Activated T-helper 17 cell treated with anti-CD3 and anti-CD28 coated beads, Interleukin-2, amount 50 U/mL, for 72 hours (primary cell): ENCODE data around the gene PARK7. TPM values are rescaled to one million over a fixed set of nuclear protein-coding genes. Genes with fewer than 3 reads are reported as not detected.
A peak's percentile ranks its signal among the peaks of the same experiment; 100 is the strongest.
"Not testable (repeated sequence)": the region's sequence is repeated elsewhere in the genome, so short reads cannot be mapped to it uniquely, and the experiment has no call there.

Experiments used
- ATAC-seq: fragments of 150-1000 bp; cut with Tn5 transposase; replicated peaks from 2 replicates; pipeline ENCODE4 v1.10.0; 2021; ENCODE audit warnings: mild to moderate bottlenecking, moderate library complexity
- H3K27ac Mint-ChIP-seq: one replicate; pipeline ENCODE4 v1.8.0; 2022; ENCODE audit warnings: mixed read lengths
- H3K27me3 Mint-ChIP-seq: one replicate; pipeline ENCODE4 v1.8.0; 2022; ENCODE audit warnings: mixed read lengths
- H3K36me3 Mint-ChIP-seq: one replicate; pipeline ENCODE4 v1.8.0; 2022; ENCODE audit warnings: low read depth, mild to moderate bottlenecking, mixed read lengths
- H3K4me1 Mint-ChIP-seq: one replicate; pipeline ENCODE4 v1.8.0; 2022; ENCODE audit warnings: mixed read lengths
- H3K4me3 Mint-ChIP-seq: one replicate; pipeline ENCODE4 v1.8.0; 2022; ENCODE audit warnings: mild to moderate bottlenecking, mixed read lengths
- H3K9me3 Mint-ChIP-seq: one replicate; pipeline ENCODE4 v1.8.0; 2022; ENCODE audit warnings: mixed read lengths
- total RNA-seq, 2 donors: library from RNA; stranded (reverse); gene quantifications; one replicate each; pipeline ENCODE4 v1.2.3, GENCODE V29; 2022

PARK7 gene
- 100 to 1,000 TPM; 262 to 416 TPM for total RNA-seq

DNA sequence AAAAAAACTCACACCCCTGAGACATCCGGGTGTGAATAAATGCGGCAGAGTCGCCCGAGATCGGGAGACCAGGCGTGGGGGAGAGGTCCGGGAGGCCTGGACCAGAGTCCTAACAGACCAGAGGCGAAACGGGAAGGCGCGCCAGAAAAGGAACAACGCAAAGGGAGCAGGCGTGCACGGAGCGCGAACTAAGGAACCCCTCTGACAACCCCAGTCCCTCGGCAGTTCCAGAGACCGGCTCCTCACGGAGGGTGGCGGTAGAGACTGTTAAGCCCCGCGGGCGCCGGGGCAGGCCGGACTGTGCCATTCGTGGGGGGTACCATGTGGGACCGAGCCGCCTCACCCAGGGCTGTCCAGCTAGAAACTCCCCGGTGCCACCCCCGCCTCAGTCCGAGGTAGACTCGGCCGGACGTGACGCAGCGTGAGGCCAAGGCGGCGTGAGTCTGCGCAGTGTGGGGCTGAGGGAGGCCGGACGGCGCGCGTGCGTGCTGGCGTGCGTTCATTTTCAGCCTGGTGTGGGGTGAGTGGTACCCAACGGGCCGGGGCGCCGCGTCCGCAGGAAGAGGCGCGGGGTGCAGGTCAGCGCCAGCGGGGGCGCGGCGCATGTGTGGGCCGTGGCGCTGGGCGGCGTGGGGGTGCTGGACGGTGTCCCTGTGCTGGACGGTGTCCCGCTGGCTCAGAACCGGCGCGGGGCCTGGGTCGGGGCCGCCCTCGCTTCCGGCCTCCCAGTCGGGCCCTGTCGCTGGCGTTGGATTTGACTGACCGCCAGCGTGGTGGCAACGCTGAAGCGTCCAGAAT lies at the start of gene PARK7:
Gene PARK7, plus strand, starts transcription at position 496 of the 798 bp plus-strand sequence. CDS start 1,075 bp downstream, outside the sequence.
- H3K36me3 Mint-ChIP-seq: peaks cover 56% of the 10 kb centered on the region
- peaks cover 23% of the 10 kb centered on the region for H3K4me1 Mint-ChIP-seq
- H3K27me3 Mint-ChIP-seq: no peaks in the 10 kb centered on the region
- peak; percentile 95 for ATAC-seq
- H3K27ac Mint-ChIP-seq: peak within 1 kb of the TSS; percentile 95
- H3K9me3 Mint-ChIP-seq: no peaks in the 10 kb centered on the region
- H3K4me3 Mint-ChIP-seq: peak within 1 kb of the TSS; percentile 96

DNA sequence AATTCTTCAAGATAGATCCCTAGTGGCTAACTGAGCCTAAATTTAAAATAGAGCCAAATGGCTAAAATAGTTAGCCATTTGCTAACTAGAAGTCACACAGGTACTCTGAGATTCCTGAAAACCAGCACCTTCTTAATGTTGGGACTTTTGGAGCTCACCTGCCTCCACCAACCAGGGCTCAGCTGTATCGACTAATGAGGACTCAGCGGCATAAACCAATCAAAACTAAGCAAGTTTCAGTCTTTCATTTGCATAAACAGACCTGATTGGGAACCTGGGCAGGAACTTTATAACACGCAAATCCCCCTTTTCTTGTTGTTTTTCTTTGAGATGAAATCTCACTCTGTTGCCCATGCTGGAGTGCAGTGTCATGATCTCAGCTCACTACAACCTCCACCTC lies 49.4 kb upstream of the PARK7 start:
- H3K4me3 Mint-ChIP-seq: peak overlapping the region; percentile 42
- peaks cover under 1% of the 10 kb centered on the region for H3K36me3 Mint-ChIP-seq
- ATAC-seq: no peak
- H3K27me3 Mint-ChIP-seq: no peaks in the 10 kb centered on the region
- peaks cover 8% of the 10 kb centered on the region for H3K4me1 Mint-ChIP-seq
- no peaks in the 10 kb centered on the region for H3K9me3 Mint-ChIP-seq
- peak overlapping the region; percentile 69 for H3K27ac Mint-ChIP-seq

DNA sequence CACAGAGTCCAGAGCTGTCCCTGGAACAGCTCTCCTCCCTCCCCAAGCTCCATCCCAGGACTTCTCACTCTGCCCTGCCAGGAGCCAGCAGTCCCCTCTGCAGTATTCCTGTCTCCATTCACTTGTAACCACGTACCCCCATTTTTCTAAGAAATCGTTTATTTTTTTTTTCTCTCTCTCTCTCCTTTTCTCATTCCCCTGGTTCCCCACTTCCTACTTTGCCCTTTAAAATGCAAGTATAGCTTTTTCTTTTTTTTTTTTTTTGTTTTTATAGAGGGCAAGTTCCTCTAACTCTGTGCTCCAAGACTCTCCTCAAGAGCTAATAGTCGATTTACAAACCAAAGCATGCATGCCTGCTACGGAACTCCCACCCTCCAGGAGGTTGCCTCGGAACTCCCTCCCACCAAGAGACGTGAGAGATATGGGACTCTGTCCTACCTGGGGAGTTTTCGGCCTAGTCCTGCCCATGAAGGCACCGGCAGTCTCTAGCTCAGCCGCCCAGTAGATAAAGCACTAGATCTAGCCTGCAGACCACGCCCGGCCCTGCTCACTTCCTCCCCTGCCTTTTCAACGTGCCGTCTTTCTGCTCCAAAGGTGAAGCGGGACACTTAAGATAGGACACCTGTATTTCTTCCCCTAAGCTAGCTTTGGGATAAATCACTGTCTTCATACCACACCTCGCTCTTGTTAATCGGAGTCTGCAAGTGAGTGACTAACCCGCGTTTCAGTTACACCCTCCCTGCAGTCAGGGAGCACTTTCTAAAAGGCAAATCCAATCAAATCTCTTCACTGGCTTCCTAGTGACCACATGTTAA lies 48.6 kb upstream of the PARK7 start:
- Mint-ChIP-seq H3K4me3 (peak overlapping the region; percentile 42), H3K36me3 (peaks cover 5% of the 10 kb centered on the region), H3K27ac (peak overlapping the region; percentile 69), H3K9me3 (no peaks in the 10 kb centered on the region), H3K4me1 (peaks cover 8% of the 10 kb centered on the region), H3K27me3 (no peaks in the 10 kb centered on the region)
- ATAC-seq: peak; percentile 29

DNA sequence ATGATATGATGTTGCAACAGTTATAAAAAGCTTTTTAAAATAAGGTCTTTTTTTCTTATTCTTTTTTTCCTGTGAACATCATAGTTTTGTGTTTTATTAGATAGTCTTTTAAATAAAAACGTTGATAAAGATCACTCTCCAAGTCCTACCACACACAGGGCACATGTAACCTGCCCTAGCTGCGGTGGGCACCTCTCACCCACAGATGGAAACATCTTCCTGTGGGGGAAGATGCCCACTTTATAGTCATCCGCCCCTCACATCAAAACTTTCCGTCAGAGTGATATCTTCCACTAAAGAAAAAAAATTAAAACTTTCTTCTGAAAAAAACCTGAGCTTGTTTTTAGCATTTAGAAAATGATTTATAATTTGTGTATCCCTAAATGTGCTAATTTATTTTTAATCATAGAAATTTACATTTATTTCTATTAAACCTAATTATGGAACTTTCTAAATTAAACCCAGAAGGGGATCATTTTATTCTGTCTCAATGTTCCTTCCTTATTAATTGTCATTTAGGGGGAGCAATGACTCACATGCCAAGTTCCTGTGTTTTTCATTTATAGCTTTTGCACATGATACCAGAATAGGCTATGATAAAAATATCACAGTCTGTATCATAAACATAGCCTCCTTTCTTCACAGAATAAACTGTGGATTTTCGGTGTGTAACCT lies 45.5 kb upstream of the PARK7 start:
- H3K4me1 Mint-ChIP-seq: peaks cover 15% of the 10 kb centered on the region
- ATAC-seq: peak; percentile 37

DNA sequence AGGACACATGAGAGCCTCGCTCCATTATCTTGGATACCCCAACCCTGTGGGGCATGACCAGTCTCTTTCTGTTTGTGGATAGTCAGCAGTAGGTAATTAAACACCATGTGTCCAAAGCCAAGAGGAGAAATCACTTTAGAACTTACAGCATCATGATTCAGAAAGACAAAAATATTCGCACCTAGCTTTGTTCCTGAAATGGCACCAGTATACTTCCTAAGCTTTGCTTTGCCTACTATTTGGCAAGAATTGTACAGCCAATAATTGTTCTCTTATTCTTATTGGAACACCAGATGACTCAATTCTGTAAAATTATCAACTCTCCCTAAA lies 45.0 kb upstream of the PARK7 start:
- H3K4me3 Mint-ChIP-seq: peak overlapping the region; percentile 33

More for the DNA sequence above, 45.5 kb upstream of the PARK7 start:
- H3K9me3 Mint-ChIP-seq: no peaks in the 10 kb centered on the region
- peaks cover 20% of the 10 kb centered on the region for H3K36me3 Mint-ChIP-seq
- no peaks in the 10 kb centered on the region for H3K27me3 Mint-ChIP-seq
- peak overlapping the region; percentile 67 for H3K27ac Mint-ChIP-seq
- peak overlapping the region; percentile 33 for H3K4me3 Mint-ChIP-seq

DNA sequence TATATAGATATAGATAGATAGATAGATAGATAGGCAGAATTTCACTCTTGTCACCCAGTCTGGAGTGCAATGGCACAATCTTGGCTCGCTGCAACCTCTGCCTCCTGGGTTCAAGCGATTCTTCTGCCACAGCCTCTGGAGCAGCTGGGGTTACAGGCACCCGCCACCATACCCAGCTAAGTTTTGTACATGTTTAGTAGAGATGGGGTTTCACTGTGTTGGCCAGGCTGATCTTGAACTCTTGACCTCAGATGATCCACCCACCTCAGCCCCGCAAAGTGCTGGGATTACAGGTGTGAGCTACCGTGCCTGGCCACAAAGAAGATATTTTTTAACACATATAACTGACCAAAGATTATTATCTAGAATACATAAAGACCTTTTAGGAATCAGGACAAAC lies 43.5 kb upstream of the PARK7 start:
- peaks cover 18% of the 10 kb centered on the region for H3K4me1 Mint-ChIP-seq
- not testable (repeated sequence) for ATAC-seq, H3K4me3 Mint-ChIP-seq, H3K27me3 Mint-ChIP-seq, H3K27ac Mint-ChIP-seq, H3K9me3 Mint-ChIP-seq
- peaks cover 30% of the 10 kb centered on the region for H3K36me3 Mint-ChIP-seq

More for the DNA sequence above, 45.0 kb upstream of the PARK7 start:
- Mint-ChIP-seq H3K27me3 (no peaks in the 10 kb centered on the region), H3K36me3 (peaks cover 21% of the 10 kb centered on the region), H3K27ac (peak overlapping the region; percentile 67), H3K9me3 (no peaks in the 10 kb centered on the region), H3K4me1 (peaks cover 15% of the 10 kb centered on the region)
- ATAC-seq: no peak

DNA sequence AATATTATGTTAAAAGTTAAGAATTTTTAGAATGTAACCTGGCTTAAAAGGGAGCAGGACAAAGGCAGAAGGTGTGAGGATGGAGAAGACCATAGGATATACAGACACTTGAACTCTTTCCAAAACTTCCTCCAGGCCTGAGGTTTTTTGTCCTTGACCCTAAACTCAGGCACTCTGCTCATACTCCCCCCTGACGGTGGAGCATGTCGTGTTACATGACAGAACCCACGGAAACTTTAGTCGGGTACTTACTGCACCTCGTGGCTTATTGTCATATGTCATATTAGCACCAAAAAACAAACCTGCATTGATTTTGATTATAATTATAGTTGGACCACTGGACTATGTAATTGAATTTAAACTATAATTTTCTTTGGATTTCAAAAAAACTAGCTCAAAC lies 41.6 kb upstream of the PARK7 start:
- peaks cover 14% of the 10 kb centered on the region for H3K4me1 Mint-ChIP-seq
- no peak for ATAC-seq
- peak overlapping the region; percentile 61 for H3K4me3 Mint-ChIP-seq
- H3K27ac Mint-ChIP-seq: peak overlapping the region; percentile 65
- H3K27me3 Mint-ChIP-seq: no peaks in the 10 kb centered on the region
- peaks cover 30% of the 10 kb centered on the region for H3K36me3 Mint-ChIP-seq
- no peaks in the 10 kb centered on the region for H3K9me3 Mint-ChIP-seq

DNA sequence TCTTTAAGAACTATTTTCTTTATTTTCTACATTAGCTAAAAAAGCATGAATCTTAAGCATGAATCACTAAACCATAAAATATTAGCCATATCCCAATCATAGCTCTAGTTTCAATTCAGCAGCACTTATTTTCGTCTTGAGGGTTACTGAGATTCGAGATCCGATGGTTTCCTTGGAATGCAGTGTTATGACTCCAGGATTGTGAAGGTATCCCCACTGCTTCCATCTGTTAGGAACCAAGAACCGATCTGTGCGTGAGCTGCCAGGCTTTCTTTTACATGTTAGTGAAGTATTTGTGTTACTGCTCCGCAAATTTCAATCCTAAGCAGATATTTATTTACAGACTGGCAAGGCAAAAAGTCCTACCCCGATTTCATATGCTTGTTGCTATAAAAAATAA lies 39.7 kb upstream of the PARK7 start:
- Mint-ChIP-seq H3K9me3 (no peaks in the 10 kb centered on the region), H3K36me3 (peaks cover 42% of the 10 kb centered on the region), H3K4me1 (peaks cover 14% of the 10 kb centered on the region), H3K4me3 (peak overlapping the region; percentile 24), H3K27ac (peak overlapping the region; percentile 48), H3K27me3 (no peaks in the 10 kb centered on the region)
- ATAC-seq: no peak

DNA sequence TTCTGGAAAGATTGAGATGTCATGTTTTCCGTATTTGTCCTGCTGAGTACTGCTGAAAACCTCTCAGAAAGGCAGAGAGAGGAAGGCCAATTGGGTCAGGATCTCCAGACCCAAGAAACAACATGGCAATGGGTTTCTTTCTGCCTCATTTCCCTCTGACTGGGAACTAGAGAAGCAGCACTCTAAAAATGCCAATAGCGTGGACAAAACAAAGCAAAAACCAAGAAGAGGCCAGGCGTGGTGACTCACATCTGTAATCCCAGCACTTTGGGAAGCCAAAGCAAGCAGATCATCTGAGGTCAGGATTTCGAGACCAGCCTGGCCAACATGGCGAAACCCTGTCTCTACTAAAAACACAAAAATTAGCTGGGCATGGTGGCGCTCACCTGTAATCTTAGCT lies 39.2 kb upstream of the PARK7 start:
- peaks cover 14% of the 10 kb centered on the region for H3K4me1 Mint-ChIP-seq
- H3K9me3 Mint-ChIP-seq: no peaks in the 10 kb centered on the region
- peaks cover 45% of the 10 kb centered on the region for H3K36me3 Mint-ChIP-seq
- H3K27ac Mint-ChIP-seq: peak overlapping the region; percentile 48
- H3K27me3 Mint-ChIP-seq: no peaks in the 10 kb centered on the region
- peak overlapping the region; percentile 24 for H3K4me3 Mint-ChIP-seq
- ATAC-seq: no peak

DNA sequence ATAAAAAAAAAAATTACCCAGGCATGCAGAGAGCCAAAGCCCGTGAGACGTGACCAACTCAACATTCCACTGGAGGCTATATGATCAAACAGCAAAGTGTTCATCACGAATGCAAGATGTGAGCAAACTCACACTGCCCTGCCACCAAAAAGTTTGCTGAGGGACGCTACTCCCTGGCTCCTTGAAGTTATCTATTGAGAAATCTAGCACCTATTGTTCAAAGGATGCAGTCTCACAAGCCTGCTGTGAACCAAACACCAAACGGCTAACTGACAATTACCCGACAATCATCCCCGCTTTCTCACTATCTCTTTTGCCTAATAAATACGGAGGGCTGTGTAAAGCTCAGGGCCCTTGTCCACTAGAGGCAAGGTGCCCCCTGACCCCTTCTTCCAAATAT lies 34.5 kb upstream of the PARK7 start:
- not testable (repeated sequence) for ATAC-seq, H3K9me3 Mint-ChIP-seq, H3K4me3 Mint-ChIP-seq, H3K27me3 Mint-ChIP-seq, H3K27ac Mint-ChIP-seq
- peaks cover 65% of the 10 kb centered on the region for H3K36me3 Mint-ChIP-seq
- peaks cover 21% of the 10 kb centered on the region for H3K4me1 Mint-ChIP-seq

DNA sequence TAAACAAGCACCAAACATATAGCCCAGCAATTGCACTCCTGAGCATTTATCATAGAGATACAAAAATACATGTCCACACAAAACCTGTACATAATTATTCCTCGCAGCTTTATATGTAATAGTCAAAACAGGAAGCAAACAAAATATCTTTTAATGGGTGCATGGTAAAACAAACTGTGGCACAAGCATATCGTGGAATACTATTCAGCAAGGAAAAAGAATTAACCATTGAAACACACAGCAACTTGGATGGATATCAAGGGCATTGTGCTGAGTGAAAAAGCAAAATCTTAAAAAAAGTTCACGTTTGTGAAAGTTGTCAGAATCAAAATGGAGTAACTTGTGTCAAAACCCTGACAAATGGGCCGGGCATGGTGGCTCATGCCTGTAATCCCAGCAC lies 33.3 kb upstream of the PARK7 start:
- Mint-ChIP-seq H3K9me3 (no peaks in the 10 kb centered on the region), H3K27ac (no peak overlapping the region), H3K27me3 (no peaks in the 10 kb centered on the region), H3K36me3 (peaks cover 72% of the 10 kb centered on the region), H3K4me1 (peaks cover 19% of the 10 kb centered on the region), H3K4me3 (no peak overlapping the region)
- no peak for ATAC-seq

DNA sequence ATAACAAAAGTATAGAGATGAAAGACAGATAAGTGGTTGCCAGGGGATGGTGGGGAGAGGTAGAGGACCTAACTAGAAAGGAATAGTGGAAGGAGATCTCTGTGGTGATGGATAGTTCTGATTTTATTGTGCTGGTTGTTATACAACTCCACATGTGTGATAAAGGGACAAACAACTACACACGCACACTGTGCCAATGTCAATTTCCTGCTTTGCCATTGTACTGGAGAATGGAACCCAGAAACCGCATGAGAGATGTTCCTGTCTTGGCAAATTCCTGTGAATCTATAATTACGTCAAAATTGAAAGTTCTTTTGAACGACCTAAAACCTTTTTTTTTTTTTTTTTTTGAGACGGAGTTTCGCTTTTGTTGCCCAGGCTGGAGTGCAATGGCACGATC lies 31.9 kb upstream of the PARK7 start:
- ATAC-seq: peak; percentile 61
- Mint-ChIP-seq H3K4me3 (peak overlapping the region; percentile 67), H3K9me3 (no peaks in the 10 kb centered on the region), H3K4me1 (peaks cover 19% of the 10 kb centered on the region), H3K27ac (peak overlapping the region; percentile 51), H3K27me3 (no peaks in the 10 kb centered on the region), H3K36me3 (peaks cover 86% of the 10 kb centered on the region)

DNA sequence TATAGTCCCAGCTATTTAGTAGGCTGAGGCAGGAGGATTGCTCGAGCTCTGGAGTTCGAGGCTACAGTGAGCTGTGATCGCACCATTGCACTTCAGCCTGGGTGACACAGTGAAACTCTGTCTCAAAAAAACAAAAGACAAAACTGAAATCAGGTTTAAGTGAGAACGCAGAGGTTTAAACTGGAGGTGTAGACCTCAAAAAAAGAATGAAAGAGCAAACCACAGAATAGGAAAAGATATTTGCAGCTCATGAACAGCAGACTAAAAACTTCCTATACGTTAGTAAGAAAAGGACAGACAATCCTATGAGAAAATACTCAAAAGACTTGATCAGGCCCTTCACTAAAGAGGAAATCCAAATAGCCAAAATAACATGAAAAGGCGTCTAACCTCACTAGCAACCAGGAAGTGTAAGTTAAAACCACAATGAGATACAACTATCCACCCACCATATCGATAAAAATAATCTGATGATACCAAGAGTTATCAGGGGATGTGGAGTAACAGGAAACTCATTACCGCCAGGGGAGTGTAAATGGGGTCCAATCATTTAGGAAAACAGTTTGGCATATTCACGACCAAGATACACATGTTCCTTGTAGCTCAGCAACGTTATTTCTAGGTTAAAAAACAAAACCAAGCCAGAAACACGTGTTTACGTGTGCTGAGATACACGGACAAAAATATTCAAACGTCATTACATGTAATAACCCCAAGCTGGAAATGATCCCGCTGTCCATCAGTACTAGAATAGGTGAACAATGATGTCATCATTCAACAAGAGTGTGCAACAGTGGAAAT lies 30.7 kb upstream of the PARK7 start:
- H3K27me3 Mint-ChIP-seq: no peaks in the 10 kb centered on the region
- H3K4me3 Mint-ChIP-seq: peak overlapping the region; percentile 67
- no peaks in the 10 kb centered on the region for H3K9me3 Mint-ChIP-seq
- peak; percentile 84 for ATAC-seq
- H3K4me1 Mint-ChIP-seq: peaks cover 19% of the 10 kb centered on the region
- peak overlapping the region; percentile 80 for H3K27ac Mint-ChIP-seq
- peaks cover 95% of the 10 kb centered on the region for H3K36me3 Mint-ChIP-seq

DNA sequence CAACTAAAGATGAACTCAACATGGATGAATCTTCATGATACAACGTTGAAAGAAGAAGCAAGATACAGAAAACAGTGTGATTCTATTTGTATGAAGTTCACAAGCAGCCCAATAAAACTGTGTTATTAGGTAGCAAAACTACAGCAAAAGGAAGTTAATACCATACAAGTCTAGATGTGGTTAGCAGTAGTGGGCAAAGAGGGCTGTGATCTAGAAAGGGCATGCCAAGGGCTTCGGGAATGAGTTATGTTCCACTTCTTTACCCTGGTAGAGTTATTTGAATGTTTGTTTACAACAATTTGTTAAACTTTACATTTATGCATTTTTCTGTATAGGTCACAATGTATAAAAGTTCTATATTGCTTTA lies 30.1 kb upstream of the PARK7 start:
- Mint-ChIP-seq H3K4me3 (peak overlapping the region; percentile 67), H3K27ac (peak overlapping the region; percentile 80), H3K9me3 (no peaks in the 10 kb centered on the region), H3K4me1 (peaks cover 19% of the 10 kb centered on the region), H3K27me3 (no peaks in the 10 kb centered on the region), H3K36me3 (peaks cover 95% of the 10 kb centered on the region)
- peak; percentile 16 for ATAC-seq
